Stimulated activated CD8-positive, alpha-beta memory T cell treated with anti-CD3 and anti-CD28 coated beads, Interleukin-4, amount 100 ng/mL, for 24 hours (primary cell): ENCODE measurements around the gene GNG7.
"Not testable (repeated sequence)": the region's sequence is repeated elsewhere in the genome, so short reads cannot be mapped to it uniquely, and the experiment has no call there.

Experiments used
- DNase-seq: peaks from one replicate; pipeline ENCODE4 v3.0.0-alpha.2; 2020; ENCODE audit warnings: low read depth

Gene GNG7

GRCh38 chr19:2675892-2676291 is 26.6 kb downstream of the GNG7 start:
- DNase-seq, result no peak

GRCh38 chr19:2670217-2670616 is 32.3 kb downstream of the GNG7 start:
- no peak for DNase-seq

GRCh38 chr19:2668175-2668763 is 34.2 kb downstream of the GNG7 start:
- DNase-seq, result no peak

- not testable (repeated sequence) for DNase-seq
Observed at GRCh38 chr19:2667349-2667748, 35.1 kb downstream of the GNG7 start.

GRCh38 chr19:2666344-2666994 is 36.0 kb downstream of the GNG7 start:
- no peak for DNase-seq

- DNase-seq, result no peak
Observed at GRCh38 chr19:2665103-2665502, 37.4 kb downstream of the GNG7 start.

- DNase-seq, result no peak
Observed at GRCh38 chr19:2663920-2664571, 38.4 kb downstream of the GNG7 start.

- peak; percentile 11 for DNase-seq
Observed at GRCh38 chr19:2661615-2662014, 40.9 kb downstream of the GNG7 start.

- DNase-seq, result no peak
Observed at GRCh38 chr19:2659856-2660432, 42.5 kb downstream of the GNG7 start.

GRCh38 chr19:2656533-2656932 is 46.0 kb downstream of the GNG7 start:
- no peak for DNase-seq

- no peak for DNase-seq
Observed at GRCh38 chr19:2653710-2654707, 48.5 kb downstream of the GNG7 start.

GRCh38 chr19:2653218-2653617 is 49.3 kb downstream of the GNG7 start:
- no peak for DNase-seq

GRCh38 chr19:2652504-2653099 is 49.9 kb downstream of the GNG7 start:
- DNase-seq, result no peak

GRCh38 chr19:2651002-2651733 is 51.3 kb downstream of the GNG7 start:
- not testable (repeated sequence) for DNase-seq

- DNase-seq, result no peak
Observed at GRCh38 chr19:2650515-2650914, 52.0 kb downstream of the GNG7 start.

- peak; percentile 58 for DNase-seq
Observed at GRCh38 chr19:2648528-2648937, 54.0 kb downstream of the GNG7 start.

- no peak for DNase-seq
Observed at GRCh38 chr19:2648099-2648498, 54.4 kb downstream of the GNG7 start.

GRCh38 chr19:2646866-2647535 is 55.5 kb downstream of the GNG7 start:
- no peak for DNase-seq

- DNase-seq, result no peak
Observed at GRCh38 chr19:2645826-2646225, 56.7 kb downstream of the GNG7 start.

- DNase-seq, result not testable (repeated sequence)
Observed at GRCh38 chr19:2643123-2643737, 59.3 kb downstream of the GNG7 start.
